ENCODE measurements around the gene CYP4F11.
"Not testable (repeated sequence)": the region's sequence is repeated elsewhere in the genome, so short reads cannot be mapped to it uniquely, and the experiment has no call there.

The CYP4F11 gene, protein sequence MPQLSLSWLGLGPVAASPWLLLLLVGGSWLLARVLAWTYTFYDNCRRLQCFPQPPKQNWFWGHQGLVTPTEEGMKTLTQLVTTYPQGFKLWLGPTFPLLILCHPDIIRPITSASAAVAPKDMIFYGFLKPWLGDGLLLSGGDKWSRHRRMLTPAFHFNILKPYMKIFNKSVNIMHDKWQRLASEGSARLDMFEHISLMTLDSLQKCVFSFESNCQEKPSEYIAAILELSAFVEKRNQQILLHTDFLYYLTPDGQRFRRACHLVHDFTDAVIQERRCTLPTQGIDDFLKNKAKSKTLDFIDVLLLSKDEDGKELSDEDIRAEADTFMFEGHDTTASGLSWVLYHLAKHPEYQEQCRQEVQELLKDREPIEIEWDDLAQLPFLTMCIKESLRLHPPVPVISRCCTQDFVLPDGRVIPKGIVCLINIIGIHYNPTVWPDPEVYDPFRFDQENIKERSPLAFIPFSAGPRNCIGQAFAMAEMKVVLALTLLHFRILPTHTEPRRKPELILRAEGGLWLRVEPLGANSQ

DNA sequence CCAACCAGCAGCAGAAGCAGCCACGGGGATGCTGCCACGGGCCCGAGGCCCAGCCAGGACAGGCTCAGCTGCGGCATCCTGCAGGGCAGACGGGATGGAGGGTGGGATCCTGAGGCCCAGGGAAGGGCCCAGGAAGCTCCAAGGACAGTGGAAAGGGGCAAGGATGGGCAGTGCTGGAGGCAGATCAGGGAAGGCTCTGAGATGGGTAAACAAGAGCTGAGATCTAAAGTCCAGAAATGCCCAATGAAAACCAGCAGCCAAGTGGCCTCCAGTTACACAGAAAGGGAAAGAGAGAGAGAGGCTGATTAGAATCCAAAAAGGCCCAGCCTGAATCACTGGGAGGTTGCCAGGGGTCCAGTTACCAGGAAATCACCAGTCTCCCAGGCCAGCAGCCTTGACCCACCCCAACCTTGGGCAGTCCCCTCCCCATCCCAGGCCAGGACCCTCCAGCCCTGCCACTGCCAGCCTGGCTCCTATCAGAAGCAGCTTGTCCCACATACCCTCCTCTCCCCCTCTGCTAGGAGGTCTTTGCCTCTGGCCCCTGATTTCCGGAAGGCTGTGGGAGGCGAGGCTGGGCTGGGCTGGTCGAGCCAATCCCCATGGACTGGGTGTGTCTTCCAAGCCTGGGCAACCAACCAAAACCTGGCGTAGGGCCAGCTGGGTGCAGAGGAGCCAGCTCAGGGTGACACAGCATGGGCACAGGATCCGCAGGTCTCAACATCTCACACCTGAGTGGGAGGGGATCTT lies at the start of gene CYP4F11:
Gene CYP4F11 (minus strand): TSS at position 198 of the 747 bp plus-strand sequence. CDS start 121 bp downstream, at position 77.
- no peak for DNase-seq

DNA sequence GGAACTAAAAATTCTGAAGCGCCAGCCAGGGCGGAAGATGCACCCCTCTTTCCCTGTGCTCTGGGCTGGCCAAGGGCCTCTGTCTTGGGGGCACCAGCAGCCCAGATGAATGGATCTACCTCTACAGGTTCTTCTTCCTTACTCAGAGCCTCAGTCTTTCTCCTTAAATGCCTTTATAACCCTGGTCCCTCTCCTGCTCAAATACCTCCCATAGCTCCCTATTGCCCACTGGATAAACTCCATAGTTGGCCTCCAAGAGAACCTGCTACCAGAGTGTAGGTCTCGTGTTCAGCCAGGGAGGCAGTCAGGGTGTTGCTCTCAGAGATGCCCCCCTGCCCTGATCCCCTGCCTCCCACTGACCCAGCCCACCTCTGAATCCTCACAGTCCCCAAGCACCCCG lies 45.0 kb upstream of the CYP4F11 start:
- DNase-seq, result no peak

DNA sequence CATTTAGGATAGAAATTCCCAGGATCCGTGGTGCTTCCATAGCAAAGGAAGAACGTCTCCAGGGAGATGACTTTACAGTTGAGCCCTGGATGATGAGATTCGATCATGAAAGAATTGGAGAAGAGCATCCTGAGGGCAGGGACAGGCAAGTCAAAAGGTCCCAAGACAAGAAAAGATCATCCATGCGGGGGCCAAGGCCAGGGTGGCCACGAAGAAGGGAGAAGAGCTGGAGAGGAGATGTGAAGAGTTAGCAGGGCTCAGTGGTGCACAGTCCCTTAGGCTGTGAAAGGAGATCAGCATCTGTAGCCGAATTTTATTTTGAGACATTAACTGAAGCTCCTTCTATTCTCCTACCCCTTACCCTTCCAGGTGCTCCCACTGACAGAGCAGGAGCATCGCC lies 43.4 kb upstream of the CYP4F11 start:
- no peak for DNase-seq

DNA sequence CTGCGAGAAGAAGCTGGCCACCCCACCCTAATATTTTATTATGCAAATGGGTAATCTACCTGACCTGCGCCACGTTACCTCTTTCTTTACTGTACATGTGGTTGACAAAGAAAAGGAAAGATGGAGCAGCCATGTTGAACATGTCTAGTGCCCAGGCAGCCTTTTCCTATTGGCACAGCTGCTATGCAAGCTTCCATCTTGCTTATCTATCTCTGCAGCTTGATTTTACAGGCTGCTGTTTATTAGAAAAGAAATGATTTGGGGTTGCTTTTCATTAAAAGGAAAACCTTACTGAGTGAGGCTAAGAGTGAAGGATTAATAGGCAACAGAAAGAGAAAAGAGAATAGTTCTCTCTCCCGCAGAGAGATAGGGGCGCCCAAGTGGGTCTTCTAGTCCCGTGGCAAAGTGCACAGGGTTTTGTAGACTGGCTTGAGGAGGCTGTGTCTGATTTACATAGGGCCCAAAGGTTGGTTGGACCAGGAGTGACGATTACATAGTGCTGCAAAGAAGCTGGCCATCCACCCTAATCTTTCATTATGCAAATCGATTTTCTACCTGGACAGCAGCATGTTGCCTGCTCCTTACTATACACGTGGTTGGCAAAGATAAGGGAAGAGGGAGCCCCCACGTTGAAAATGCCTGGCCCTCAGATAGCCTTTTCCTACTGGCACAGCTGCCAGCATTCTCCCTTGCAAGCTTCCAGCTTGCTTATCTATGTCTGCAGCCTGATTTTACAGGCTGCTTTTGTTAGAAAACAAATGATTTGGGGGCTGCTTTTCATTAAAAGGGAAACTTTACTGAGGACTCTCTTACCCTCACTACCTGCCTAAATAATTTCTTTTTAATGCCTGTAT lies 42.7 kb upstream of the CYP4F11 start:
- DNase-seq, result no peak

DNA sequence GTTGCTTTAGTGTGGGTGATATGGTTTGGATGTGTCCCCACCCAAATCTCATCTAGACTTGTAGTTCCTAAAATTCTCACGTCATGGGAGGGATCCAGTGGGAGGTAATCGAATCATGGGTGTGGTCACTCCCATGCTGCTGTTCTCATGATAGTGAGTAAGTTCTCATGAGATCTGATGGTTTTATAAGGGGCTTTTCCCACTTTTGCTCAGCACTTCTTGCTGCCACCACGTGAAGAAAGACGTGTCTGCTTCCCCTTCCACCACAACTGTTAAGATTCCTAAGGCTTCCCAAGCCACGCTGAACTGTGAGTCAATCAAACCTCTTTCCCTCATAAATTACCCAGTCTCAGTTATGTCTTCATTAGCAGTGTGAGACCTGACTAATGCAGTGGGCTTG lies 40.5 kb upstream of the CYP4F11 start:
- no peak for DNase-seq

DNA sequence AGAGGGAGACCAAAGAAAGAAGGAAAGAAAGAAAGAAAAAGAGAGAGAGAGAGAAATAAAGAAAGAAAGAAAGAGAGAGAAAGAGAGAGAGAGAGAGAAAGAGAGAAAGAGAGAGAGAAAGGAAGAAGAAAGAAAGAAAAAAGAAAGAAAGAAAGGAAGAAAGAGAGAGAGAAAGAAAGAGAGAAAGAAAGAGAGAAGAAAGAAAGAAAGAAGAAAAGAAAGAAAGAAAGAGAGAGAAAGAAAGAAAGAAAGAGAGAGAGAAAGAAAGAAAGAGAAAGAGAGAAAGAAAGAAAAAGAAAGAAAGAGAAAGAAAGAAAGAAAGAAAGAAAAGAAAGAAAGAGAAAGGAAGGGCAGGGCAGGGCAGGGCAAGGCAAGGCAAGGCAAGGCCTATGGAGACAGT lies 37.7 kb upstream of the CYP4F11 start:
- not testable (repeated sequence) for DNase-seq

DNA sequence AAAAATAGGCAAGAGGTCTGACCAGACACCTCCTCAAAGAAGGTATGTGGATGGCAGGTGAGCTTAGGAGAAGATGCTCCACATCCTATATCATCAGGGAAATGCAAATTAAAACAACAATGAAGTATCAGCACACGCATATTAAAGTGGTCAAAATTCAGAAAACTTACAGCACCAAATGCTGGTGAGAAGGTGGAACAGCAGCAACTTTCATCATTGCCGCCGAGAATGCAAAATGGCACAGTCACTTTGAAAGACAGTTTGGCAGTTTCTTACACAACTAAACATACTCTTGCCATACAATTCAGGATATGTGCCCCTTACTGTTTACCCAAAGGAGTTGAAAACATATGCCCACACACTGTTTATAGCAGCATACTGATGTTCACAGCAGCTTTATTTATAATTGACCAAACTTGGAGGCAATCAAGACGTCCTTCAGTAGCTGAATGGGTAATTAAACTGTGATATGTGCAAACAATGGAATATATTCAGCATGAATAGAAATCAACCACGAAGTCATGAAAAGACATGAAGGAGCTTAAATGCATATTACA lies 37.0 kb upstream of the CYP4F11 start:
- no peak for DNase-seq

DNA sequence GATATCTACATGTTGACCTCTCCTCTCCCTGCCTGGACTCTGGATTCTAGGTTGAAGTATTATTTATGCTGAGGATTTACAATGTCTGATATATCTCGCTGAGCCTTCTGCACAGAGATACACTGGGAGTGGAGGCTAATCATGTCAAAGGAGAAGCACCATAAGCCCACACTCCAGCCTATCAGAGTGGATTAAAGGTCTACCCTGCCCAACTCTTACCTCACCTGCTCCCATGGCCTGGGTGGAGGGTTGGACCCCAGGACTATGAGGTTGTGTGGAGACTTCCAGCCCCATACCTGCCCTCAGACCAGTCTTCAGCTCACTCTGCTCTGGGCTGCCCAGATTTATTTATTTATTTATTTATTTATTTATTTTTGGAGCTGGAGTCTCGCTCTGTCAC lies 29.9 kb upstream of the CYP4F11 start:
- no peak for DNase-seq

DNA sequence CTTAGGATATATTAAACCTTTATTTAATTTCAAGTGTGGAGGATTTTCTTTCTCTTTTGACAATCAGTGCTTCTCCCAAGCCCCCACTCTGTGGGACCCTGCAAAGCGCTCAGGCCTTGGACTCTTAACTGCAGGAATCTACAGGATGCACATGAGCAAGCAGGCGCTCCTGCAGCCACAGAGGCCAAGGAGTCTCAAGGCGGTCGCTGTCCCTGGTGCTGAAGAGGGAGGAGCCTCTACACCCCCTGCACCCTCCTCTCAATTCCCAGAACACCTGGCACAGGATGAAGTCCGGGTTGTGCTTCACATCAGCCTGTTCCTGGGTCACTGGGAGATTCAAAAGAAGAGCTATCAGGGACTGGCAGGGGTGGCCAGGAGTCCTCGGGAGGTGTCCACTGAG lies 28.0 kb upstream of the CYP4F11 start:
- no peak for DNase-seq

DNA sequence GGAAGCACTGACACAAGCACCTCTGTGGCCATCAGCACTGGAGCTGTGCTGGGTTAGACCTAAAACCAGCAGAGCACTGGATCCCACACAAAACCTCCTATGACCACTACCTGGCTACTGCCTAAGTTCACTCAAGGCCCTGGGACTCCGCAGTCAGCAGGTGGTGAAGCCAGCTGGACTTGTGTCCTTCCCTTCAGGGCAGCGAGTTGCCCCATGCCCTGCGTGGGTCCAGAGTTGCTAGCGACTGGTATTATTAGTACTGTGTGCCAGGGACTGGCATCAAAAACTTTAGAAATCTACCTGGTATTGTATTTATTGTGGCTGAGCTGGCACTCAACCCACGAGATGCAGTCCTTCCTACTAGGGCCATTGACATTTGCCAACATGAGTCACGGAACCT lies 20.5 kb upstream of the CYP4F11 start:
- no peak for DNase-seq

DNA sequence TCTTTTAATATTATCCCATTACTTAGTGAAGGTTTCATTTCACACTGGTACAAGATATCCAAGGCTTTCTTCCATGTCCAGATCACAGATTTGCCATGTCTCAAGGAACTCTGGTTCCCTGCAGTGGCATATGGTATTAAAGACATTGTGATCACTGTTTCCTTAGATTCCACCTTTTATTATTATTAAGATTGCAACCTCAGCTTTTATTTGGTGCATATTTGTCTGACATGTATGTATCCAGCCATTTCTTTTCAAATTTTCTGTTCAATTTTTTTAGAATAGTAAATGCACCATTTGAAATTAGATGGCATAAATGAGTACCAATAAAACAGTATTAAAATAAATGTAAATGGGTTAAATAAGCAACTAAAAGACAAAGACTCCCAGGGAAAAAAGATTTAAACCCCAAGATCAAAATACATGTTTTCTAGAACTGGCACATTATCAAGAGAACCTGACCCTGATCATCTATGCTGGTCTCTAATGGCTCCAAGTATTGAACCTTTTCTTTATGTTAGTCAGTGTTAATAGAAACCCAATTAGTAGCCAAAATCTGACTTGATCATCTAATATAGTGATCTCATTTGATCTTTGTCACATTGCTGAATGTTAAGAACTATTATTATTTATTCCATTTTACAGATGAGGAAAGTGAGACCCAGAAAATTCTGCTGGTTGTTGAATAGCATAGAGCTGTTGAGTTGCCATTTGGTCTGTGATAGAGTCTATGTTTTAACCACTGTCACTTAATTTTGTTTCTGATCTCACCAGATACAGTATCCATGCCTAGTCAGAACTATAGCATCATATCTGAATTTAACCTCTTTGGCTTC lies 14.1 kb upstream of the CYP4F11 start, which contains the start of gene OR10H4:
Gene OR10H4 (plus strand): TSS at position 786 of the 836 bp plus-strand sequence. CDS start 0 bp downstream, at position 786.
- DNase-seq, result no peak

DNA sequence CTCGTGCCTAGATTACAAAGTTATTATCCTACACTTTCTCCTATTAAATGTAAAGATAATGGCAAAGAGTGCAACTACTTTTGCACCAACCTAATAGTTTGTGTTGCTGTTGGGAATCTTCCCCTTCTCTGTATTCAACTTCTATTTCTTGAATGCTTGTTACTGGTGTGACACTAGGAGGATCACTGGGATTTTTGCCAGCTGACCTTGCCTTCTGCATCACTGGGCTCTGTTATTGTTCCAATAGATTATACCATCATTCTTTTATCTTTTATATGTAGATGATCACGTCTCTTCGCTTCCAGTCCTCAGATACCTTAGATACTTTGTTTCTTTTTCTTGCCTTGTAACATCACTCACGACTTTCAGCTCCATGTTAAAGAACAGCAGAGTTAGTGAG lies 11.0 kb upstream of the CYP4F11 start:
- DNase-seq, result no peak

DNA sequence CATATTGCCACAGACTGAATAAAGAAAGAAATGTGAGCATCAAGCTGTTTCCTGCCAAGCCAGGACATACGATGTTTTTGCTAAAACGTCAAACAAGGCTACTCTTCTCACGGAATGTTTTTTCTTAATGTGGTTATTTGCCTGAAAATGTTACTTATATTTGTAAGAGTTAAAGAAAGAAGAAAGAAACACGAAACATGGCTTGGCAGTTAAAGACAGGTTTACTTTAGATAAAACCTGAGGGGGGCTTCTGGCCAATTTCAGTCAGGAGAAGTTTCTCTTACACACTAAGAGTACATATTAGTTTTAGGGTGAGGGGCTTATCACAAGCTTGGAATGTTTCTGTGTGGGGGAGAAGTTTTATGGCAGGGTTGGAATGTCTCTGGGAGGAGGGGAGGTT lies 10.1 kb upstream of the CYP4F11 start:
- DNase-seq, result no peak

DNA sequence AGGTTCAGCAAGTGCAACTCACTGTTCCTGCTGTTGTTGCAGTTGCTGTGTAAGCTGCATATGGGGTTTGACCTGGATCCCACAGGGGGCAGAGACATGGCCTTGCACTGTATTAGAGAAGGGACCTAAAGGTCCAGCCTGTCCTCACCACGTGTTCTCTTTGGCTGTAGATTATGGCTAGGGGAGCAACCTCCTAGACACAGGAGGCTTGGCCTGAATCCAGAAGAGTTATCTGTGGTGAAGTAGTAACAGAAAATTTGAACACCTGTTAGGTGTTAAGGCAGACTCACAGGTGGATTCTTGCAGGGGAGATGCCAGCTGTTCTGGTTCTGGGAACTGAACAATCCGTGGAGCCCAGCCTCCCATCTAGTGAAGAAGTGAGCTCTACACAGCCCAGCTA lies 3.4 kb upstream of the CYP4F11 start:
- no peak for DNase-seq

DNA sequence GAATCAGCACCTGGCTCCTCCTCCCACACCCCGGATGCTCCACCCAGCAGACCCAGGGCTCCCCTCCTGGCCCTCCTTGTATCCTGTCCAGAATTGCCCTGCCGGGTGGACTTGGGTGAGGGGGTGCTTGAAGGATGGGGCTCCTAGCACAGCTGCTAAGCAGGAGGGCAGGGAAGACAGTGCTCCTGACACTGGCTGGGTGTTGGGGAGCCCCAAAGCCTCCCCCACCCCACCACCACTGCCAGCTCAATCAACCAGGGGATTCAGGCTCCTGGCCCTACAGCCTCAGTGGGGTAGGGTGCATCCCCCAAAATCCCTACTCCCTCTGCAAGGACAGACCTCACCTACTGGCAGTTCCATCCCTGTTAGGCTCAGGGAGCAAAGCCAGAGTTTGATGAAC lies 2.6 kb upstream of the CYP4F11 start:
- DNase-seq, result no peak

DNA sequence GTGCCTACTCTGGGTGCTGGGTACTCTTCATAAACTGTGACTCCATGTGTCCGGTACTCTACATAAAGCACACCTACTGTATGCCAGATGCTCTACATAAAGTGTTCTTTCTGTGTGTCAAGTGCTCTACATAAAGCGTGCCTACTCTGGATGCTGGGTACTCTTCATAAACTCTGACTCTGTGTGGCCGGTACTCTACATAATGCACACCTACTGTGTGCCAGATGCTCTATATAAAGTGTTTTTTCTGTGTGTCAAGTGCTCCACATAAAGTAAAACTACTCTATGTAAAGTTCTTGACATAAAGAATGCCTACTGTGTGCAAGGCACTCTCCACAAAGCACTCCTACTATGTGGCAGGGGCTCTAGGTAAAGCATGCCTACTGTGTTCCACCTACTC lies 1.8 kb upstream of the CYP4F11 start:
- DNase-seq, result no peak

DNA sequence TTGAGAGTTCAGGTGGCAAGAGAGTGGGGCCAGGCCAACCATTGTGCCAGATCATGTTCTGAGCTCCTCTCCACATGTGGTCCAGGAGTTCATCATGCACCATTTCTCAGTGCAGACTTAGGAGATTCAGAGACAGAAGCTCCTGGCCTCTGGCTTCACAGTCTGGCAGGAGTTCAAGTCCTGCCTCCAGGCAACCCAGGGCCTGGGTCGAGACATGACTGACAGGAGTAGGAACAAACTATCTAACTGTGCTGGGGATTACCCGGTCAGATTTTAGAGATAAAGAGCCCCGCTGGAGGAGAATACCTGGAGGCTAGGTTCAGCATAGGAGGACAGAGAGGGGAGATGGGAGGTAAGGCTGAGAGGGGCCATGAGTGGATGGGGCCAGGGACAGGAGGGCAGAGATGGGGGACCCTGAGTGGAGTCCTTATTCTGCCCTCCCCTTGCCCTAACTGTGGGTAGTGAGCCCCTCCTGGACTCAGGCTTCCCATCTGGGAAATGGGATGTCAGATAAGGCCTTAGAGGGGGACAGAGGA lies 906 bp upstream of the CYP4F11 start:
- no peak for DNase-seq

DNA sequence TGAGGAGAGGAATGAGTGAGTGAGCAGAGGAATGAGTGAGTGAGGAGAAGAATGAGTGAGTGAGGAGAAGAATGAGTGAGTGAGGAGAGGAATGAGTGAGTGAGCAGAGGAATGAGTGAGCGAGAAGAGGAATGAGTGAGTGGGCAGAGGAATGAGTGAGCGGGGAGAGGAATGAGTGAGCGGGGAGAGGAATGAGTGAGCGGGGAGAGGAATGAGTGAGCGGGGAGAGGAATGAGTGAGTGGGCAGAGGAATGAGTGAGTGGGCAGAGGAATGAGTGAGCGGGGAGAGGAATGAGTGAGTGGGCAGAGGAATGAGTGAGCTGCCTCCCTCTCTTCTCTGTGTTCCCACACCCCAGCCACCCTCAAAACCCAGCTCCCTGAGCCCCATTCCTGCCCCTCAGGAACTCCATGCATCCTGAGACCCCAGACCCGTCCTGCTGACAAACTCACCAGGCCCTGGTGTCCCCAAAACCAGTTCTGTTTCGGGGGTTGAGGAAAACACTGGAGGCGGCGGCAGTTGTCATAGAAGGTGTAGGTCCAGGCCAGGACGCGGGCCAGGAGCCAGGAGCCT lies 483 bp downstream of the CYP4F11 start:
- not testable (repeated sequence) for DNase-seq

DNA sequence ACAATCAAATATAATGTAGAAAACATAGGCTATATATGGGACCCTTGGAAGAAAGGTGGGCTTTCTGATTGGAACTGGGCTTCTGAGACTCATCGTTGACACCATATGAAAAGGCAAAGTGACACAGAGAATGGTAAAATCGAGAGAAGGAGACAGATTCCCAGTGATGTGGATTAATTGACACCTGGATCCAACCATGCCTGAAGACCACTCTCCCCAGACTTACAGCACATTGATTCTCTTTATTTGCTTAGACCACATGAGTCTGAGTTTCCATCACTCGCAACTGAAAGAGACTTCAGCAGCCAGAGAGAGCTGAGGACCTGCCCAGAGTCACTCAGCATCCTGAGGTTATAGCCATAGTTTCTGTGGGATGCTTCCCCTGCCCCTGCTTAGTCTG lies 6.0 kb downstream of the CYP4F11 start:
- no peak for DNase-seq

DNA sequence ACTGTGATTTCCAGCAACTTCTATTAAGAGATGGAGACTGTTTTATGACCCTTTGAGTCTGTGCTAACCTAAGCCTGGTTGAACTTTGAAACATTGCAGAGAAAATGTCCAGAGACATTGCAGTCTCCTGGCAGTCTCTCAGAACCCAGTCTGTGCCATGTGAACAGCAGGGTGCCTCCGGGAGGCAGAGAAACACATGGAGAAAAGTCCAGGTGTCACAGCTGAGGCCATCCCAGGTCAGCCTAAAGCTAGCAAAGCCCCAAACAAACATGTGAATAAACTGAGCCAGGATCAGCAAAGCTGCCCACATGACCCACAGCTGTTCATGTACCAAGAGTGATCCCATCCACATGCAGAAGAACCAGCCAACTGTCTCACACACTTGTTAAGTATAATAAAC lies 7.8 kb downstream of the CYP4F11 start:
- no peak for DNase-seq

DNA sequence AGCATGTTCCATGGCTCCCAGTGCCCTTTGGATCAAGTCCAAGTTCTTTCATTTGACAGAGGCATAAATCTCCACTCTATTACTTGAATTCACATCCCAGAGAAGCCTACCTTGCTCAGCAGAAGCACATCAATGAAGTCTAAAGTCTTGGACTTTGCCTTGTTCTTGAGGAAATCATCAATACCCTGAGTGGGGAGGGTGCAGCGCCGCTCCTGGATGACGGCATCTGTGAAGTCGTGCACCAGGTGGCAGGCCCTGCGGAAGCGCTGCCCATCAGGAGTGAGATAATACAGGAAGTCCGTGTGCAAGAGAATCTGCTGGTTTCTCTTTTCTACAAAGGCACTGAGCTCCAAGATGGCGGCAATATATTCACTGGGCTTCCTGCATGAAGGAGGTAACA lies 10.6 kb downstream of the CYP4F11 start:
- DNase-seq, result no peak
